IMR-90 (cell line): ENCODE results near the gene INAFM1. TPM values are rescaled to one million over a fixed set of nuclear protein-coding genes. Genes with fewer than 3 reads are reported as not detected.
A peak's percentile ranks its signal among the peaks of the same experiment; 100 is the strongest.

Source experiments
- ATAC-seq: fragments of 200-7000 bp; cut with Tn5 transposase; 2 replicates; pipeline ENCODE4 v1.9.1; 2020; ENCODE audit warnings: low read depth, mild to moderate bottlenecking, moderate library complexity
- BruUV-seq: library from RNA; stranded (reverse); fragments of 400-500 nt; replicated peaks from 2 replicates; lab custom pipeline; 2021; lab: Mats Ljungman, UMichigan
- CTCF ChIA-PET: fragments of 300-600 bp; formaldehyde crosslinking; extraction: SDS; loops from one replicate; lab custom pipeline; 2021; ENCODE audit warnings: antibody characterized with exemption; lab: Yijun Ruan, JAX
- POLR2A ChIA-PET: fragments of 300-600 bp; sonication (Branson Sonifier 250); formaldehyde crosslinking; loops from one replicate; lab custom pipeline; 2022; ENCODE audit warnings: antibody characterized with exemption; ENCODE audit not compliant: unreplicated experiment; lab: Charles Lee
- DNase-seq: peaks from one replicate; pipeline ENCODE4 v3.0.0; 2013
- H2AFZ ChIP-seq: replicated peaks from 2 replicates; pipeline ENCODE3; 2013; ENCODE audit warnings: low read length, mild to moderate bottlenecking; ENCODE audit not compliant: poor library complexity
- H2AK5ac ChIP-seq: 2 replicates; pipeline ENCODE4 v1.6.1; 2013; ENCODE audit warnings: low read depth, low read length, inconsistent platforms
- H2AK9ac ChIP-seq: replicated peaks from 2 replicates; pipeline ENCODE3; 2013; ENCODE audit warnings: mild to moderate bottlenecking, low read depth, low read length, moderate library complexity; ENCODE audit not compliant: poor library complexity
- H2BK120ac ChIP-seq: 2 replicates; pipeline ENCODE4 v1.6.1; 2013; ENCODE audit warnings: low read depth, low read length, inconsistent platforms
- H2BK15ac ChIP-seq: 3 replicates; pipeline ENCODE4 v1.6.1; 2013; ENCODE audit warnings: low read depth, low read length, inconsistent platforms
- H2BK20ac ChIP-seq: 2 replicates; pipeline ENCODE4 v1.6.1; 2013; ENCODE audit warnings: low read depth, mild to moderate bottlenecking, inconsistent platforms, low read length, moderate library complexity
- H2BK5ac ChIP-seq: 2 replicates; pipeline ENCODE4 v1.6.1; 2013; ENCODE audit warnings: mild to moderate bottlenecking, low read depth, low read length, inconsistent platforms; ENCODE audit not compliant: poor library complexity, severe bottlenecking
- H3K14ac ChIP-seq: replicated peaks from 2 replicates; pipeline ENCODE4 v1.6.1; 2013; ENCODE audit warnings: low read depth, low read length, inconsistent platforms
- H3K18ac ChIP-seq: 2 replicates; pipeline ENCODE4 v1.6.1; 2013; ENCODE audit warnings: low read depth, low read length, control low read depth
- H3K23ac ChIP-seq: 2 replicates; pipeline ENCODE4 v1.6.1; 2013; ENCODE audit warnings: low read depth, low read length, inconsistent platforms
- H3K27ac ChIP-seq: 2 replicates; pipeline ENCODE4 v1.5.1; 2013; ENCODE audit warnings: mild to moderate bottlenecking, control low read depth, low read length; ENCODE audit not compliant: insufficient read depth
- H3K27me3 ChIP-seq: 2 replicates; pipeline ENCODE4 v1.6.1; 2013; ENCODE audit warnings: low read length; ENCODE audit not compliant: control insufficient read depth, insufficient read depth
- H3K36me3 ChIP-seq: 2 replicates; pipeline ENCODE4 v1.6.1; 2013; ENCODE audit warnings: low read length, mixed read lengths; ENCODE audit not compliant: control insufficient read depth, insufficient read depth
- H3K4ac ChIP-seq: 2 replicates; pipeline ENCODE4 v1.6.1; 2013; ENCODE audit warnings: low read depth, low read length, inconsistent platforms
- H3K4me1 ChIP-seq: 2 replicates; pipeline ENCODE4 v1.6.1; 2013; ENCODE audit warnings: low read length, mixed read lengths; ENCODE audit not compliant: control insufficient read depth, insufficient read depth
- H3K4me2 ChIP-seq: 2 replicates; pipeline ENCODE4 v1.6.1; 2013; ENCODE audit warnings: low read depth, mild to moderate bottlenecking, control low read depth, low read length, moderate library complexity
- H3K4me3 ChIP-seq: 2 replicates; pipeline ENCODE4 v1.5.1; 2013; ENCODE audit warnings: low read depth, mild to moderate bottlenecking, control low read depth, low read length, moderate library complexity; ENCODE audit not compliant: insufficient read depth
- H3K56ac ChIP-seq: 2 replicates; pipeline ENCODE4 v1.6.1; 2013; ENCODE audit warnings: low read length, inconsistent platforms; ENCODE audit not compliant: insufficient read depth; ENCODE audit errors: extremely low read depth
- H3K79me1 ChIP-seq, 2 experiments: 2 replicates each; pipeline ENCODE4 v1.6.1; 2013; ENCODE audit warnings: low read length in 2 of 2, inconsistent platforms in 1 of 2, low read depth in 1 of 2
- H3K9ac ChIP-seq: 2 replicates; pipeline ENCODE4 v1.6.1; 2013; ENCODE audit warnings: low read depth, low read length, control low read depth
- H3K9me1 ChIP-seq: 2 replicates; pipeline ENCODE4 v1.6.1; 2013; ENCODE audit warnings: low read length, inconsistent platforms; ENCODE audit not compliant: insufficient read depth
- H3K9me3 ChIP-seq: 2 replicates; pipeline ENCODE4 v1.6.1; 2013; ENCODE audit warnings: low read length; ENCODE audit not compliant: control insufficient read depth, insufficient read depth
- H4K20me1 ChIP-seq: 2 replicates; pipeline ENCODE4 v1.6.1; 2013; ENCODE audit warnings: low read length, inconsistent platforms; ENCODE audit not compliant: insufficient read depth
- H4K5ac ChIP-seq: 2 replicates; pipeline ENCODE4 v1.6.1; 2013; ENCODE audit warnings: mild to moderate bottlenecking, low read depth, low read length, control low read depth
- H4K8ac ChIP-seq, 2 experiments: 2 replicates each; pipeline ENCODE4 v1.6.1; 2013; ENCODE audit warnings: low read depth in 2 of 2, low read length in 2 of 2, control low read depth in 1 of 2, inconsistent platforms in 1 of 2
- H4K91ac ChIP-seq: 2 replicates; pipeline ENCODE4 v1.6.1; 2013; ENCODE audit warnings: low read depth, low read length, inconsistent platforms; ENCODE audit not compliant: insufficient read depth
- BHLHE40 ChIP-seq: fragments of 150-350 bp; IDR thresholded peaks from 2 replicates; pipeline ENCODE4 v1.6.1; 2016; ENCODE audit warnings: mild to moderate bottlenecking, low read depth, low read length
- CEBPB ChIP-seq: IDR thresholded peaks from 2 replicates; pipeline ENCODE4 v1.6.1; 2012; ENCODE audit warnings: low read depth, low read length, improper control_type of control experiment
- CHD1 ChIP-seq: IDR thresholded peaks from 2 replicates; pipeline ENCODE4 v1.6.1; 2012; ENCODE audit warnings: low read depth, low read length, improper control_type of control experiment
- CTCF ChIP-seq: conservative IDR thresholded peaks from 2 replicates; pipeline ENCODE4 v1.5.1; 2012; ENCODE audit warnings: mild to moderate bottlenecking, low read depth, low read length, improper control_type of control experiment
- ELK1 ChIP-seq: fragments of 150-350 bp; IDR thresholded peaks from 2 replicates; pipeline ENCODE4 v1.6.1; 2016; ENCODE audit warnings: low read depth, mild to moderate bottlenecking, low read length, moderate library complexity, borderline replicate concordance
- FOS ChIP-seq: fragments of 150-350 bp; IDR thresholded peaks from 2 replicates; pipeline ENCODE4 v1.6.1; 2016; ENCODE audit warnings: low read depth, low read length
- MAZ ChIP-seq: IDR thresholded peaks from 2 replicates; pipeline ENCODE4 v1.6.1; 2012; ENCODE audit warnings: low read depth, mild to moderate bottlenecking, low read length, improper control_type of control experiment, moderate library complexity, borderline replicate concordance
- MXI1 ChIP-seq: IDR thresholded peaks from 2 replicates; pipeline ENCODE4 v1.6.1; 2012; ENCODE audit warnings: low read depth, mild to moderate bottlenecking, low read length, moderate library complexity, borderline replicate concordance
- POLR2A ChIP-seq: IDR thresholded peaks from 2 replicates; pipeline ENCODE4 v1.6.1; 2012; ENCODE audit warnings: mild to moderate bottlenecking, low read depth, low read length
- RFX5 ChIP-seq: IDR thresholded peaks from 2 replicates; pipeline ENCODE4 v1.8.0; 2012; ENCODE audit warnings: low read depth, mild to moderate bottlenecking, low read length, moderate library complexity
- SMC3 ChIP-seq: fragments of 150-350 bp; IDR thresholded peaks from 2 replicates; pipeline ENCODE4 v1.6.1; 2016; ENCODE audit warnings: low read depth, mild to moderate bottlenecking, antibody characterized with exemption, low read length, moderate library complexity
- WGBS, 2 experiments: methylation state at CpG; one replicate each; pipeline versions ENCODE4 v1.1.5 to v1.1.7; 2013; ENCODE audit warnings: missing lambda C conversion rate in 2 of 2; ENCODE audit not compliant: insufficient read length in 1 of 2; ENCODE audit errors: extremely low coverage in 2 of 2; 5-methylcytosine and 5-hydroxymethylcytosine counted together
- dilution Hi-C: fragments of 300-500 bp; cut with HindIII; formaldehyde crosslinking; loops from one replicate; pipeline ENCODE4 v1.14.3; 2018; ENCODE audit warnings: low sequenced_read_pairs; ENCODE audit not compliant: unreplicated experiment
- in situ Hi-C: fragments of 300-500 bp; cut with MboI; formaldehyde crosslinking; loops from 3 replicates; pipeline ENCODE4 v1.14.3; 2019; ENCODE audit warnings: low sequenced_read_pairs, inconsistent platforms, mixed read lengths
- intact Hi-C: fragments of 100-400 bp; cut with micrococcal nuclease; formaldehyde crosslinking; loops from 2 replicates; pipeline ENCODE4 v1.10.0; 2022
- polyA plus RNA-seq, 3 experiments: library from polyadenylated mRNA; depleted of rRNA; stranded (reverse); fragments of >200 nt; gene quantifications; 2 replicates each; pipeline ENCODE4 v1.2.3, GENCODE V29; 2012; ENCODE audit warnings: low replicate concordance in 1 of 3
- total RNA-seq: library from RNA; depleted of rRNA; stranded (reverse); fragments of >200 nt; gene quantifications from 2 replicates; pipeline ENCODE4 v1.2.3, GENCODE V29; 2012

The INAFM1 gene
- total and polyA plus RNA-seq, 2 of the 4 experiments (the other 2 are of a cell fraction) = 0.36 to 7.8 TPM

- TF ChIP-seq FOS = no peak
- no peak for TF ChIP-seq BHLHE40
- no peak for TF ChIP-seq POLR2A
- TF ChIP-seq CHD1 = no peak
Observed at GRCh38 chr19:47228168-47228936, 46.3 kb upstream of the INAFM1 start (continued).

- intact Hi-C loops = no loop called here
- Histone ChIP-seq H3K23ac (peak overlapping the region; percentile 96), H3K9me1 (peaks cover 21% of the 10 kb centered on the region), H2AFZ (peak overlapping the region; percentile 73), H2BK120ac (peak overlapping the region; percentile 76), H2AK9ac (peak overlapping the region; percentile 95), H3K9ac (peak overlapping the region; percentile 97), H4K20me1 (peaks cover 33% of the 10 kb centered on the region), H3K27me3 (no peaks in the 10 kb centered on the region), H2BK15ac (peak overlapping the region; percentile 22; the same call in 2 of the 3 replicates), H4K91ac (peak overlapping the region; percentile 53), H3K18ac (0 out of 2 replicates have a peak overlapping the region, but pooled peaks have one; percentile 1), H3K4me3 (peak overlapping the region; percentile 96), H3K36me3 (no peaks in the 10 kb centered on the region; the same call in 1 of the 2 replicates), H3K27ac (peak overlapping the region; percentile 97), H3K9me3 (no peaks in the 10 kb centered on the region), H4K5ac (0 out of 2 replicates have a peak overlapping the region, but pooled peaks have one; percentile 0), H3K79me1 (peaks cover 10 to 59% of the 10 kb centered on the region in 2 experiments), H3K4ac (peak overlapping the region; percentile 72), H3K4me1 (peaks cover 29% of the 10 kb centered on the region), H3K56ac (no peak overlapping the region; the same call in 1 of the 2 replicates), H2BK20ac (peak overlapping the region; percentile 42; the same call in 1 of the 2 replicates), H2AK5ac (peak overlapping the region; percentile 99), H3K4me2 (peak overlapping the region; percentile 98), H4K8ac (peak overlapping the region in 1 of 2 experiments; percentile 60; a peak in 1 of 4 replicates), H2BK5ac (peak overlapping the region; percentile 90), H3K14ac (peak overlapping the region; percentile 92)
- dilution Hi-C loops = no loop called here
- in situ Hi-C loops = no loop called here
- ATAC-seq = no peak
- 35% methylated on average over 7 of the region's 10 CpGs; no CpG with 5 or more reads in 1 of the 2 experiments for WGBS, 2 experiments
- DNase-seq = peak; percentile 61
- BruUV-seq = no TSS peak
- ChIA-PET POLR2A (no interaction called here), CTCF (interaction anchor here (1.1 kb wide), 1 partner anchor 15 kb away, joined by 4 read pairs; no protein-coding TSS in a partner anchor)
- TF ChIP-seq SMC3 = no peak
- no peak for TF ChIP-seq CTCF
- TF ChIP-seq MAZ = no peak
- no peak for TF ChIP-seq RFX5
- no peak for TF ChIP-seq POLR2A
- no peak for TF ChIP-seq CEBPB
- TF ChIP-seq MXI1 = 0 out of 2 replicates have a peak, but pooled peaks have one; percentile 12
- TF ChIP-seq ELK1 = no peak
Observed at GRCh38 chr19:47228937-47229675, 45.6 kb upstream of the INAFM1 start.
